ENCODE results near the gene UTS2B.

The UTS2B gene

DNA sequence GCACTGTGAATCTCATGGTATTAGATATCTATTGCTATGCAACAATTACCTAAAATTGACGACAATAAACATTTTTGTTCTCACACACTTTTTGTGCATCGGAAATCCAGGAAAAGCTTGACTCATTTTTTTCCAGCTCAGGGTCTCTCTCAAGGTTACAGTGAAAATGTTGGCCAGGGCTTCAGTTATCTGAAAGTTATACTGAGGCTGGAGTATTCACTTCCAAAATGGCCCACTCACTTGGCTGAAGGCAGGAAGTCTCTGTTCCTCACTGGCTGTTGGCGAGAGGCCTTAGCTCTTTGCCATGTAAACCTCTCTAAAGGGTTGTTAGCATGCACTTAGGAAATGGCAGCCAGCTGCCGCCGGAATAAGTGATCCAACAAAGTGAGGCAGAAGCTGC lies 89.8 kb downstream of the UTS2B start:
- Histone ChIP-seq H3K9me3 (ENCODE audit: insufficient read depth, low read length) (no peaks in the 10 kb centered on the region), H3K4me2 (ENCODE audit: low read length) (no peak overlapping the region), H3K4me3 (ENCODE audit: low read length) (no peak overlapping the region), H4K20me1 (ENCODE audit: insufficient read depth, low read length) (no peaks in the 10 kb centered on the region), H3K27me3 (ENCODE audit: low read depth, low read length) (no peaks in the 10 kb centered on the region), H3K27ac (ENCODE audit: low read length) (no peak overlapping the region), H3K36me3 (replicated peaks; ENCODE audit: low read depth, low read length) (no peaks in the 10 kb centered on the region), H3K79me2 (ENCODE audit: low read length) (no peaks in the 10 kb centered on the region), H3K4me1 (ENCODE audit: low read length) (peaks cover 49% of the 10 kb centered on the region), H2AFZ (ENCODE audit: low read depth, low read length) (no peak overlapping the region), H3K9ac (ENCODE audit: low read length) (no peak overlapping the region)
- TF ChIP-seq EZH2phosphoT487 (IDR thresholded peaks at IDR 0.05; ENCODE audit: low read depth) = no peak
- TF ChIP-seq, protein P1, sequence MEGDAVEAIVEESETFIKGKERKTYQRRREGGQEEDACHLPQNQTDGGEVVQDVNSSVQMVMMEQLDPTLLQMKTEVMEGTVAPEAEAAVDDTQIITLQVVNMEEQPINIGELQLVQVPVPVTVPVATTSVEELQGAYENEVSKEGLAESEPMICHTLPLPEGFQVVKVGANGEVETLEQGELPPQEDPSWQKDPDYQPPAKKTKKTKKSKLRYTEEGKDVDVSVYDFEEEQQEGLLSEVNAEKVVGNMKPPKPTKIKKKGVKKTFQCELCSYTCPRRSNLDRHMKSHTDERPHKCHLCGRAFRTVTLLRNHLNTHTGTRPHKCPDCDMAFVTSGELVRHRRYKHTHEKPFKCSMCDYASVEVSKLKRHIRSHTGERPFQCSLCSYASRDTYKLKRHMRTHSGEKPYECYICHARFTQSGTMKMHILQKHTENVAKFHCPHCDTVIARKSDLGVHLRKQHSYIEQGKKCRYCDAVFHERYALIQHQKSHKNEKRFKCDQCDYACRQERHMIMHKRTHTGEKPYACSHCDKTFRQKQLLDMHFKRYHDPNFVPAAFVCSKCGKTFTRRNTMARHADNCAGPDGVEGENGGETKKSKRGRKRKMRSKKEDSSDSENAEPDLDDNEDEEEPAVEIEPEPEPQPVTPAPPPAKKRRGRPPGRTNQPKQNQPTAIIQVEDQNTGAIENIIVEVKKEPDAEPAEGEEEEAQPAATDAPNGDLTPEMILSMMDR (IDR thresholded peaks at IDR 0.05; ENCODE audit: low read depth, low read length) = no peak

DNA sequence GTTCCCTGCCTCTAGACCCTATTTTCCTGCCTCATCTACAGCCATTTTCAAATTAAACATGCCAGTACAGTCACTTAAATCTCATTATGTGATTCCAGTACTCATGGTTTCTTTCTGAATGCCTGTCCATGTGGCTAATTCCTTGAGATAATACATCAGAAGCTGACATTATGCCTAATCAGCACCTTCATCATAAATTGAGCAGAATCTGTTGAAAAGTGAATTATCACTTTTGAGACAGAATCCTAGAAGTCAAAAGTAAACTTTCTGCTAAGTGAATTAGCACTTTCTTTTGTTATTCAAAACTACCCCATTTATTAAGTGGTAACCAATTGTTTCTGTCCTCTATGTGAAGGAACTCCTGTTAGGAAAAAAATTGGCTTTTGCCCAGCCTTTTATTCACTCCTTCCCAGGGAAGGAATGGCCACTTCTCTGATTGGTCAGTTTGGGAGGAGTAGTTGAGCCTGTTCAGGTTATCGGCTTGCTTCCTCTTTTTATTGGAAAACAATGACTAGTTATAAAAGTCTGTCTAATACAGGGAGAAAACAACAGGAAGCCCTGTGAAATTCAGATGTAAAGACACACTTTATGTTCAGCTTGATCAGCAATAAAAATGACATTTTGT lies 90.8 kb downstream of the UTS2B start:
- H3K36me3 ChIP-seq (replicated peaks; ENCODE audit: low read depth, low read length) = no peaks in the 10 kb centered on the region
- H3K4me3 ChIP-seq (ENCODE audit: low read length) = no peak overlapping the region
- no peak overlapping the region for H3K4me2 ChIP-seq (ENCODE audit: low read length)
- no peak overlapping the region for H3K9ac ChIP-seq (ENCODE audit: low read length)
- H2AFZ ChIP-seq (ENCODE audit: low read depth, low read length) = no peak overlapping the region
- H3K27me3 ChIP-seq (ENCODE audit: low read depth, low read length) = no peaks in the 10 kb centered on the region
- no peak for TF ChIP-seq EZH2phosphoT487 (IDR thresholded peaks at IDR 0.05; ENCODE audit: low read depth)
- TF ChIP-seq, protein P1 (IDR thresholded peaks at IDR 0.05; ENCODE audit: low read depth, low read length) = no peak
- H3K79me2 ChIP-seq (ENCODE audit: low read length) = no peaks in the 10 kb centered on the region
- no peaks in the 10 kb centered on the region for H3K9me3 ChIP-seq (ENCODE audit: insufficient read depth, low read length)
- H4K20me1 ChIP-seq (ENCODE audit: insufficient read depth, low read length) = no peaks in the 10 kb centered on the region
- no peak overlapping the region for H3K27ac ChIP-seq (ENCODE audit: low read length)
- peaks cover 49% of the 10 kb centered on the region for H3K4me1 ChIP-seq (ENCODE audit: low read length)

DNA sequence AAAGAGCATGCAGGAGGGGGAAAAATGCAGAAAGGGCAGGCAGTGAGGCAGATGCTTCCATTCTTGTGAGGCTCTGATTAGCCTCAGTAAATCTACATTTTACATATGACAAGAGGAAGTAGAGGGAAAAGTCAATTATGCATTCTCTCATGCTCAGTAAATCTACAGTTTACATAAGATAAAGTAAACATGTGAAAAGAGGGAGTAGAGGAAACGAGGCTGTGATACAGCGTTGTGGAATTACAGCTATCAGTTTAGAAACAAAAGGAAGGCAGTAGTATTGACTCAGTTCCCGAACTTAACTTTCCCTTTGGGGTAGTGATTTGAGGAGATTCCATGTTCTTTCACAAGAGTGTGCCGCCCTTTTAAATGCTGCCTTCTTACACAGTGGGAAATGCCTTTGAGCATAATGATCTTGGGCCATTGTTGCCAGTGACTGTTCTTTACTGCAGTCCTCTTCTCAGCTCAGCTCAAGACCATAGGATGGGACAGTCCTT lies 92.0 kb downstream of the UTS2B start:
- H3K4me3 ChIP-seq (ENCODE audit: low read length) = no peak overlapping the region
- H3K4me1 ChIP-seq (ENCODE audit: low read length) = peaks cover 49% of the 10 kb centered on the region
- H3K9me3 ChIP-seq (ENCODE audit: insufficient read depth, low read length) = no peaks in the 10 kb centered on the region
- no peaks in the 10 kb centered on the region for H3K27me3 ChIP-seq (ENCODE audit: low read depth, low read length)
- H3K9ac ChIP-seq (ENCODE audit: low read length) = no peak overlapping the region
- TF ChIP-seq, protein P1 (IDR thresholded peaks at IDR 0.05; ENCODE audit: low read depth, low read length) = no peak
- no peak for TF ChIP-seq EZH2phosphoT487 (IDR thresholded peaks at IDR 0.05; ENCODE audit: low read depth)
- H4K20me1 ChIP-seq (ENCODE audit: insufficient read depth, low read length) = no peaks in the 10 kb centered on the region
- no peaks in the 10 kb centered on the region for H3K36me3 ChIP-seq (replicated peaks; ENCODE audit: low read depth, low read length)
- H3K27ac ChIP-seq (ENCODE audit: low read length) = no peak overlapping the region
- no peaks in the 10 kb centered on the region for H3K79me2 ChIP-seq (ENCODE audit: low read length)
- H2AFZ ChIP-seq (ENCODE audit: low read depth, low read length) = no peak overlapping the region
- H3K4me2 ChIP-seq (ENCODE audit: low read length) = no peak overlapping the region

DNA sequence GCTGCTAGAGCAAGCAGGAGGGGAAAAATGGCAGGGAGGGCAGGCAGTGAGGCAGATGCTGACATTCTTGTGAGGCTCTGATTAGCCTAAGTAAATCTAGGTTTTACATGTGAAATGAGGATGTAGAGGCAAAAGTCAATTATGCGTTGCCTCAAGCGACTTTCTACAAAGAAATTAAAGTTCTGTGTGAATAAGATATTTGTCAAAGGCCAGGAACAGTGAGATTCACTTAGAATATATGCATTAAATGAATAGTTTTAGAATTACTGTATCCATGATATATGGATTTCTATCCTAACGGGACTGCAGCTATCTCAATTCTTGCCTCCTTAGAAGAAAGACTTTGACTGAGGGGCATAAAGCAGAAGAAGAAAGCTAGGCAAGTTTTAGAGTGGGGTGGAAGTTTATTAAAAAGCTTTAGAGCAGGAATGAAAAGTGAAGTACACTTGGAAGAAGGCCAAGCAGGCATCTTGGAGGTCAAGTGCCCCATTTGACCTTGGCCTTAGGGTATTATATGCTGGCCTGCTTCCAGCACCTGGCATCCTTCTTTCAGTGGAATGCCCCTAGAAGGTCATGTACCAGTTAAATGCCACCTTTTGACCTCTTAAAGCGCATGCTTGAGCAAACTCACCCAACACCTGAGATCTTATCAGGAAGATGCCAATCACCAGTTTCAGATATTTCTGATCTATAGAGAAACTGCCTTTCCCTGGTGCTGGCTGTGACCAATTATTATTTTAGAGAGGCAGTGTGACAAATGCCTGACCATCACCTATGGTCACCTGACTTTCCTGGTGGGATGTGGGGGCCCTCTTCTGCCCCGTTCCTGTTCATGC lies 93.1 kb downstream of the UTS2B start:
- TF ChIP-seq, protein P1 (IDR thresholded peaks at IDR 0.05; ENCODE audit: low read depth, low read length) = no peak
- TF ChIP-seq EZH2phosphoT487 (IDR thresholded peaks at IDR 0.05; ENCODE audit: low read depth) = no peak
- peak overlapping the region; percentile 55 for H3K4me2 ChIP-seq (ENCODE audit: low read length)
- no peaks in the 10 kb centered on the region for H4K20me1 ChIP-seq (ENCODE audit: insufficient read depth, low read length)
- no peaks in the 10 kb centered on the region for H3K27me3 ChIP-seq (ENCODE audit: low read depth, low read length)
- H3K9me3 ChIP-seq (ENCODE audit: insufficient read depth, low read length) = no peaks in the 10 kb centered on the region
- H3K9ac ChIP-seq (ENCODE audit: low read length) = no peak overlapping the region
- peaks cover 49% of the 10 kb centered on the region for H3K4me1 ChIP-seq (ENCODE audit: low read length)
- H3K79me2 ChIP-seq (ENCODE audit: low read length) = no peaks in the 10 kb centered on the region
- no peaks in the 10 kb centered on the region for H3K36me3 ChIP-seq (replicated peaks; ENCODE audit: low read depth, low read length)
- H2AFZ ChIP-seq (ENCODE audit: low read depth, low read length) = no peak overlapping the region
- H3K4me3 ChIP-seq (ENCODE audit: low read length) = no peak overlapping the region
- H3K27ac ChIP-seq (ENCODE audit: low read length) = peak overlapping the region; percentile 14; the same call in 1 of the 2 replicates
